Keratinocyte (primary cell): Measurements from ENCODE around the gene CDK8.

Experiments used
- CTCF ChIP-seq, 3 experiments: IDR thresholded peaks in 1 of 3; conservative IDR thresholded peaks in 1 of 3; optimal IDR thresholded peaks in 1 of 3; 2 replicates in 2 of 3; 3 replicates in 1 of 3; pipeline versions ENCODE3 to v1.5.1; 2011; ENCODE audit warnings: low read length in 3 of 3, mild to moderate bottlenecking in 3 of 3, moderate library complexity in 2 of 3, control low read depth in 1 of 3, inconsistent platforms in 1 of 3; ENCODE audit not compliant: insufficient read depth in 2 of 3; ENCODE audit errors: extremely low read depth in 1 of 3
- EZH2 ChIP-seq: IDR thresholded peaks from one replicate; pipeline ENCODE4 v1.6.1; 2012; ENCODE audit warnings: inconsistent platforms, mild to moderate bottlenecking, low read length, moderate library complexity

GRCh38 chr13:26320766-26321165 is 66.8 kb downstream of the CDK8 start:
- TF ChIP-seq EZH2 = no peak
- TF ChIP-seq CTCF (optimal IDR thresholded peaks at IDR 0.05 in 1 of 3, IDR thresholded peaks at IDR 0.05 in 1 of 3, conservative IDR thresholded peaks at IDR 0.05 in 1 of 3; ENCODE audit: extremely low read depth in 1 of 3, insufficient read depth in 2 of 3, low read length in 3 of 3) = no peak
